ENCODE results near the gene SLC8A3. TPM values are rescaled to one million over a fixed set of nuclear protein-coding genes. Genes with fewer than 3 reads are reported as not detected.

SLC8A3 gene
- polyA plus RNA-seq, 1 of the 3 experiments (the other 2 are of a cell fraction): 0.26 TPM

- H3K79me2 ChIP-seq (ENCODE audit: insufficient read depth): no peaks in the 10 kb centered on the region
- no peak overlapping the region; a peak in 1 of 4 replicates for H3K27ac ChIP-seq (ENCODE audit: low read depth in 2 of 2, low read length in 1 of 2)
- H3K9me2 ChIP-seq: no peaks in the 10 kb centered on the region
- TF ChIP-seq FOXJ3 (CRISPR knock-in tag; IDR thresholded peaks at IDR 0.05): no peak
- no peak for TF ChIP-seq EP300 (IDR thresholded peaks at IDR 0.05; ENCODE audit: borderline replicate concordance in 1 of 2, low read depth in 1 of 2, low read length in 1 of 2)
- no peak for TF ChIP-seq ZBTB33 (IDR thresholded peaks at IDR 0.05; ENCODE audit: borderline replicate concordance, low read depth)
- no peak for TF ChIP-seq MEF2A (IDR thresholded peaks at IDR 0.05; ENCODE audit: borderline replicate concordance, low read depth)
- no peak for TF ChIP-seq SMC3 (IDR thresholded peaks at IDR 0.05; ENCODE audit: low read depth, low read length)
- no peak for TF ChIP-seq TCF12 (IDR thresholded peaks at IDR 0.05)
- TF ChIP-seq MAX (IDR thresholded peaks at IDR 0.05; ENCODE audit: low read depth): no peak
- TF ChIP-seq USF2 (IDR thresholded peaks at IDR 0.05; ENCODE audit: borderline replicate concordance, low read depth, low read length): no peak
- TF ChIP-seq NFIC (IDR thresholded peaks at IDR 0.05; ENCODE audit: borderline replicate concordance): no peak
- no peak overlapping the region for H3K9ac ChIP-seq
- no peak overlapping the region for H3K4me2 ChIP-seq
- POLR2A ChIA-PET: no interaction called here
- no peak for DNase-seq
- H3K9me3 ChIP-seq: no peaks in the 10 kb centered on the region
- no peak overlapping the region for H3K4me3 ChIP-seq (ENCODE audit: low read depth in 2 of 2, low read length in 1 of 2)
- no peak overlapping the region for H2AFZ ChIP-seq (ENCODE audit: low read depth)
- no peaks in the 10 kb centered on the region for H4K20me1 ChIP-seq (ENCODE audit: insufficient read depth)
- no peaks in the 10 kb centered on the region for H3F3A ChIP-seq (replicated peaks; ENCODE audit: insufficient read depth)
- WGBS (ENCODE audit: low lambda C conversion rate): 46% methylated on average over 5 of the region's 5 CpGs
- H3K27me3 ChIP-seq (ENCODE audit: insufficient read depth): no peaks in the 10 kb centered on the region; the same call in 1 of the 2 replicates
- CTCF ChIA-PET: interaction anchor here (0.7 to 7.4 kb wide), 4 partner anchors 8 to 26 kb away, joined by 3 to 50 read pairs (median 4); no protein-coding TSS in a partner anchor
- H3K4me1 ChIP-seq (ENCODE audit: control insufficient read depth in 1 of 2, insufficient read depth in 2 of 2, low read depth in 1 of 2, low read length in 1 of 2): peaks cover 0 to 22% of the 10 kb centered on the region in 2 experiments; a peak in 2 of 4 replicates
- H3K36me3 ChIP-seq (replicated peaks in 1 of 2; ENCODE audit: control insufficient read depth in 1 of 2, insufficient read depth in 2 of 2, low read length in 1 of 2): no peaks in the 10 kb centered on the region
These were observed 120.9 kb downstream of the SLC8A3 start for GRCh38 chr14:70067810-70068209.

- H3K27me3 ChIP-seq (ENCODE audit: insufficient read depth): no peaks in the 10 kb centered on the region; the same call in 1 of the 2 replicates
- H2AFZ ChIP-seq (ENCODE audit: low read depth): no peak overlapping the region
- no peaks in the 10 kb centered on the region for H3K36me3 ChIP-seq (replicated peaks in 1 of 2; ENCODE audit: control insufficient read depth in 1 of 2, insufficient read depth in 2 of 2, low read length in 1 of 2)
- no peaks in the 10 kb centered on the region for H3F3A ChIP-seq (replicated peaks; ENCODE audit: insufficient read depth)
- H3K9ac ChIP-seq: no peak overlapping the region
- whole genome bisulfite sequencing (ENCODE audit: low lambda C conversion rate): 25% methylated on average over 11 of the region's 11 CpGs
- H3K27ac ChIP-seq (ENCODE audit: low read depth in 2 of 2, low read length in 1 of 2): peak overlapping the region in 1 of 2 experiments; percentile 97; a peak in 2 of 4 replicates
- ChIA-PET POLR2A (interaction anchor here (0.7 kb wide), 1 partner anchor 10 kb away, joined by 3 read pairs; no protein-coding TSS in a partner anchor), CTCF (interaction anchor here (1.1 to 7.4 kb wide), 9 partner anchors 9 to 253 kb away, joined by 3 to 50 read pairs (median 5); no protein-coding TSS in a partner anchor)
- H3K9me2 ChIP-seq: no peaks in the 10 kb centered on the region
- H3K9me3 ChIP-seq: no peaks in the 10 kb centered on the region
- no peaks in the 10 kb centered on the region for H3K79me2 ChIP-seq (ENCODE audit: insufficient read depth)
- H4K20me1 ChIP-seq (ENCODE audit: insufficient read depth): no peaks in the 10 kb centered on the region
- peak; percentile 15; the same call in 1 of the 2 replicates for TF ChIP-seq GATA2 (CRISPR knock-in tag; IDR thresholded peaks at IDR 0.05)
- no peak for TF ChIP-seq GABPA (IDR thresholded peaks at IDR 0.05; ENCODE audit: low read depth)
- H3K4me3 ChIP-seq (ENCODE audit: low read depth in 2 of 2, low read length in 1 of 2): no peak overlapping the region
- peak; percentile 84 for DNase-seq
- H3K4me2 ChIP-seq: no peak overlapping the region
- H3K4me1 ChIP-seq (ENCODE audit: control insufficient read depth in 1 of 2, insufficient read depth in 2 of 2, low read depth in 1 of 2, low read length in 1 of 2): peaks cover 0 to 22% of the 10 kb centered on the region in 2 experiments; a peak in 2 of 4 replicates
These were observed 124.5 kb downstream of the SLC8A3 start for GRCh38 chr14:70064136-70064865.

All from SK-N-SH (cell line).